ENCODE data around the gene SLC16A6. TPM values are rescaled to one million over a fixed set of nuclear protein-coding genes. Genes with fewer than 3 reads are reported as not detected.
"Not testable (repeated sequence)": the region's sequence is repeated elsewhere in the genome, so short reads cannot be mapped to it uniquely, and the experiment has no call there.

SLC16A6 gene
- polyA plus RNA-seq, 1 of the 3 experiments (the other 2 are of a cell fraction) = not detected

DNA sequence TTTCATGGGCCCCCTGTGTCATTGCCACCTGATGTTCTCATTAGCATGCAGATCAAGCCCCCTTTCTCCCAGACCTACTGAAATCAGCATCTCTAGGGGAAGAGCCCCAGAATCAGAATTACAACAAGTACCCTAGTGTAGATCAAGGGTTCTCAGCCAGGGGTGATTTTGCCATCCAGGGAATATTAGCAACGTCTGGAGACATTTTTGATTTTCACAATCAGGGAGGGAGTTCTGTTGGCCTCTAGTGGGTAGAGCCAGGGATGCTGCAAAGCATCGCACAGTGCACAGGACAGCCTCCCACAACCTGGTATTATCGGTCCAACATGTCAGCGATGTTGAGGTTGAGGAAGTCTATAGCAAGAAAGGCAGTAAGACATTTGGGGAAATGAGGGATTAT, 35.8 kb downstream of the SLC16A6 start:
- Histone ChIP-seq H3K4me1 (ENCODE audit: control insufficient read depth in 1 of 2, insufficient read depth in 2 of 2, low read depth in 1 of 2, low read length in 1 of 2) (no peaks in the 10 kb centered on the region), H3K9me3 (no peaks in the 10 kb centered on the region), H3K27me3 (ENCODE audit: insufficient read depth) (no peaks in the 10 kb centered on the region), H3K27ac (ENCODE audit: low read depth in 2 of 2, low read length in 1 of 2) (no peak overlapping the region), H3K4me3 (ENCODE audit: low read depth in 2 of 2, low read length in 1 of 2) (no peak overlapping the region), H3K4me2 (no peak overlapping the region), H3K9me2 (no peaks in the 10 kb centered on the region), H3K36me3 (replicated peaks in 1 of 2; ENCODE audit: control insufficient read depth in 1 of 2, insufficient read depth in 2 of 2, low read length in 1 of 2) (peaks cover 58 to 64% of the 10 kb centered on the region in 2 experiments), H3K9ac (no peak overlapping the region), H3K79me2 (ENCODE audit: insufficient read depth) (peaks cover 4% of the 10 kb centered on the region; the same call in 1 of the 2 replicates), H2AFZ (ENCODE audit: low read depth) (no peak overlapping the region), H3F3A (replicated peaks; ENCODE audit: insufficient read depth) (no peaks in the 10 kb centered on the region), H4K20me1 (ENCODE audit: insufficient read depth) (no peaks in the 10 kb centered on the region)
- ChIA-PET CTCF (interaction anchor here (0.9 to 1.8 kb wide), 4 partner anchors 8 to 207 kb away, joined by 3 to 8 read pairs (median 4); no protein-coding TSS in a partner anchor), POLR2A (no interaction called here)
- no peak for DNase-seq
- WGBS (ENCODE audit: low lambda C conversion rate) = 82% methylated on average over 4 of the region's 4 CpGs
- no peak for TF ChIP-seq NRF1 (IDR thresholded peaks at IDR 0.05; ENCODE audit: low read depth, low read length)
- no peak for TF ChIP-seq YY1 (IDR thresholded peaks at IDR 0.05; ENCODE audit: low read depth)
- no peak for TF ChIP-seq POLR2AphosphoS5 (IDR thresholded peaks at IDR 0.05; ENCODE audit: low read depth, low read length)
- no peak for TF ChIP-seq CHD2 (IDR thresholded peaks at IDR 0.05; ENCODE audit: low read length, partially characterized antibody)
- TF ChIP-seq TAF1 (IDR thresholded peaks at IDR 0.05; ENCODE audit: borderline replicate concordance, low read depth, low read length) = no peak
- no peak for TF ChIP-seq NFIC (IDR thresholded peaks at IDR 0.05; ENCODE audit: borderline replicate concordance)
- TF ChIP-seq, protein P1, sequence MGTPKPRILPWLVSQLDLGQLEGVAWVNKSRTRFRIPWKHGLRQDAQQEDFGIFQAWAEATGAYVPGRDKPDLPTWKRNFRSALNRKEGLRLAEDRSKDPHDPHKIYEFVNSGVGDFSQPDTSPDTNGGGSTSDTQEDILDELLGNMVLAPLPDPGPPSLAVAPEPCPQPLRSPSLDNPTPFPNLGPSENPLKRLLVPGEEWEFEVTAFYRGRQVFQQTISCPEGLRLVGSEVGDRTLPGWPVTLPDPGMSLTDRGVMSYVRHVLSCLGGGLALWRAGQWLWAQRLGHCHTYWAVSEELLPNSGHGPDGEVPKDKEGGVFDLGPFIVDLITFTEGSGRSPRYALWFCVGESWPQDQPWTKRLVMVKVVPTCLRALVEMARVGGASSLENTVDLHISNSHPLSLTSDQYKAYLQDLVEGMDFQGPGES (IDR thresholded peaks at IDR 0.05; ENCODE audit: low read depth, low read length) = no peak
- TF ChIP-seq, protein P2, sequence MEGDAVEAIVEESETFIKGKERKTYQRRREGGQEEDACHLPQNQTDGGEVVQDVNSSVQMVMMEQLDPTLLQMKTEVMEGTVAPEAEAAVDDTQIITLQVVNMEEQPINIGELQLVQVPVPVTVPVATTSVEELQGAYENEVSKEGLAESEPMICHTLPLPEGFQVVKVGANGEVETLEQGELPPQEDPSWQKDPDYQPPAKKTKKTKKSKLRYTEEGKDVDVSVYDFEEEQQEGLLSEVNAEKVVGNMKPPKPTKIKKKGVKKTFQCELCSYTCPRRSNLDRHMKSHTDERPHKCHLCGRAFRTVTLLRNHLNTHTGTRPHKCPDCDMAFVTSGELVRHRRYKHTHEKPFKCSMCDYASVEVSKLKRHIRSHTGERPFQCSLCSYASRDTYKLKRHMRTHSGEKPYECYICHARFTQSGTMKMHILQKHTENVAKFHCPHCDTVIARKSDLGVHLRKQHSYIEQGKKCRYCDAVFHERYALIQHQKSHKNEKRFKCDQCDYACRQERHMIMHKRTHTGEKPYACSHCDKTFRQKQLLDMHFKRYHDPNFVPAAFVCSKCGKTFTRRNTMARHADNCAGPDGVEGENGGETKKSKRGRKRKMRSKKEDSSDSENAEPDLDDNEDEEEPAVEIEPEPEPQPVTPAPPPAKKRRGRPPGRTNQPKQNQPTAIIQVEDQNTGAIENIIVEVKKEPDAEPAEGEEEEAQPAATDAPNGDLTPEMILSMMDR (IDR thresholded peaks at IDR 0.05) = no peak
- TF ChIP-seq, protein P3, sequence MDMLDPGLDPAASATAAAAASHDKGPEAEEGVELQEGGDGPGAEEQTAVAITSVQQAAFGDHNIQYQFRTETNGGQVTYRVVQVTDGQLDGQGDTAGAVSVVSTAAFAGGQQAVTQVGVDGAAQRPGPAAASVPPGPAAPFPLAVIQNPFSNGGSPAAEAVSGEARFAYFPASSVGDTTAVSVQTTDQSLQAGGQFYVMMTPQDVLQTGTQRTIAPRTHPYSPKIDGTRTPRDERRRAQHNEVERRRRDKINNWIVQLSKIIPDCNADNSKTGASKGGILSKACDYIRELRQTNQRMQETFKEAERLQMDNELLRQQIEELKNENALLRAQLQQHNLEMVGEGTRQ (IDR thresholded peaks at IDR 0.05; ENCODE audit: borderline replicate concordance, low read depth, low read length) = no peak
- TF ChIP-seq JUND (IDR thresholded peaks at IDR 0.05) = no peak
- TF ChIP-seq, protein P4, sequence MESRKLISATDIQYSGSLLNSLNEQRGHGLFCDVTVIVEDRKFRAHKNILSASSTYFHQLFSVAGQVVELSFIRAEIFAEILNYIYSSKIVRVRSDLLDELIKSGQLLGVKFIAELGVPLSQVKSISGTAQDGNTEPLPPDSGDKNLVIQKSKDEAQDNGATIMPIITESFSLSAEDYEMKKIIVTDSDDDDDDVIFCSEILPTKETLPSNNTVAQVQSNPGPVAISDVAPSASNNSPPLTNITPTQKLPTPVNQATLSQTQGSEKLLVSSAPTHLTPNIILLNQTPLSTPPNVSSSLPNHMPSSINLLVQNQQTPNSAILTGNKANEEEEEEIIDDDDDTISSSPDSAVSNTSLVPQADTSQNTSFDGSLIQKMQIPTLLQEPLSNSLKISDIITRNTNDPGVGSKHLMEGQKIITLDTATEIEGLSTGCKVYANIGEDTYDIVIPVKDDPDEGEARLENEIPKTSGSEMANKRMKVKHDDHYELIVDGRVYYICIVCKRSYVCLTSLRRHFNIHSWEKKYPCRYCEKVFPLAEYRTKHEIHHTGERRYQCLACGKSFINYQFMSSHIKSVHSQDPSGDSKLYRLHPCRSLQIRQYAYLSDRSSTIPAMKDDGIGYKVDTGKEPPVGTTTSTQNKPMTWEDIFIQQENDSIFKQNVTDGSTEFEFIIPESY (IDR thresholded peaks at IDR 0.05; ENCODE audit: borderline replicate concordance, low read depth) = no peak
- TF ChIP-seq SMC3 (IDR thresholded peaks at IDR 0.05; ENCODE audit: low read depth, low read length) = no peak
- no peak for TF ChIP-seq MEF2A (IDR thresholded peaks at IDR 0.05; ENCODE audit: borderline replicate concordance, low read depth)
- no peak for TF ChIP-seq TEAD4 (IDR thresholded peaks at IDR 0.05; ENCODE audit: borderline replicate concordance, insufficient read depth)
- TF ChIP-seq SIN3A (IDR thresholded peaks at IDR 0.05; ENCODE audit: borderline replicate concordance, low read depth, low read length) = no peak
- no peak for TF ChIP-seq USF1 (IDR thresholded peaks at IDR 0.05; ENCODE audit: borderline replicate concordance, low read depth)
- no peak for TF ChIP-seq FOXM1 (IDR thresholded peaks at IDR 0.05; ENCODE audit: low read depth)
- TF ChIP-seq FOSL2 (IDR thresholded peaks at IDR 0.05; ENCODE audit: borderline replicate concordance, low read depth) = no peak
- no peak for TF ChIP-seq RFX5 (IDR thresholded peaks at IDR 0.05; ENCODE audit: low read length)

GRCh38 chr17:68253426-68253825, 37.5 kb downstream of the SLC16A6 start:
- POLR2A ChIA-PET = not testable (repeated sequence)

More at GRCh38 chr17:68253426-68253825, 37.5 kb downstream of the SLC16A6 start:
- H2AFZ ChIP-seq (ENCODE audit: low read depth); H4K20me1 ChIP-seq (ENCODE audit: insufficient read depth); H3F3A ChIP-seq (replicated peaks; ENCODE audit: insufficient read depth); H3K4me1 ChIP-seq (ENCODE audit: control insufficient read depth in 1 of 2, insufficient read depth in 2 of 2, low read depth in 1 of 2, low read length in 1 of 2); H3K9me2 ChIP-seq; H3K4me3 ChIP-seq (ENCODE audit: low read depth in 2 of 2, low read length in 1 of 2); H3K27me3 ChIP-seq (ENCODE audit: insufficient read depth); DNase-seq; H3K9ac ChIP-seq; CTCF ChIA-PET; H3K4me2 ChIP-seq; H3K27ac ChIP-seq (ENCODE audit: low read depth in 2 of 2, low read length in 1 of 2); H3K9me3 ChIP-seq: not testable (repeated sequence)
- Histone ChIP-seq H3K36me3 (replicated peaks in 1 of 2; ENCODE audit: control insufficient read depth in 1 of 2, insufficient read depth in 2 of 2, low read length in 1 of 2) (peaks cover 59 to 66% of the 10 kb centered on the region in 2 experiments), H3K79me2 (ENCODE audit: insufficient read depth) (peaks cover 22% of the 10 kb centered on the region)
- 94% methylated on average over 7 of the region's 7 CpGs for WGBS (ENCODE audit: low lambda C conversion rate)
